AG20443 (cell line): ENCODE data around the gene ARPC4.

Experiments used
- DNase-seq: peaks from one replicate; pipeline ENCODE4 v3.0.0; 2012; ENCODE audit warnings: low spot score, mixed read lengths

The ARPC4 gene

DNA sequence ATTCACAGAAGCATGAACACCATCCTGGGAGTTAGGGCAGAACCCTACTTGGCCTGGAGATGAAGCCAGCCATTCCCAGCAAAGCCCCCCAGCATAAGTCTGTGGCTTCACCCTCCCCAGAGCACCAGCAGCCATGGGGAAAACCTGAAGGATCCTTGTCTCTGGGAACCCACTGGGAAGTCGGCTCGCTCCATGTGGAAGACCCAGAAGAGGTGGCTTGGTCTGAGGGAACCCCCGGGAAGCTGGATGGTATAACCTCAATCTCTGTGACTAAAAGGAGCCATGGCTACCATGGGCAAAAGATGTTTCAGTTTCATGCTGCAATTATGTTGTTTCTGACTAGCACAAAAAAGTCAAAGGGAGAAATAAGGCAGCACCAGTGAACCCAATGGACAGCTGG, 62.7 kb downstream of the ARPC4 start:
- DNase-seq, result no peak
